AG09309 (cell line): Measurements from ENCODE around the gene SUSD3.

Source experiments
- DNase-seq: peaks from one replicate; pipeline ENCODE4 v3.0.0-alpha.2; 2010; ENCODE audit warnings: low read depth
- H3K4me3 ChIP-seq: 2 replicates; pipeline ENCODE4 v1.5.1; 2011; ENCODE audit warnings: mild to moderate bottlenecking, low read depth, low read length, moderate library complexity; ENCODE audit not compliant: control insufficient read depth
- TF ChIP-seq, protein P1 (sequence below): IDR thresholded peaks from 2 replicates; pipeline ENCODE4 v1.5.1; 2011; ENCODE audit warnings: mild to moderate bottlenecking, low read depth, low read length, inconsistent platforms; ENCODE audit not compliant: insufficient read depth, control insufficient read depth; ENCODE audit errors: missing control alignments

Gene SUSD3

DNA sequence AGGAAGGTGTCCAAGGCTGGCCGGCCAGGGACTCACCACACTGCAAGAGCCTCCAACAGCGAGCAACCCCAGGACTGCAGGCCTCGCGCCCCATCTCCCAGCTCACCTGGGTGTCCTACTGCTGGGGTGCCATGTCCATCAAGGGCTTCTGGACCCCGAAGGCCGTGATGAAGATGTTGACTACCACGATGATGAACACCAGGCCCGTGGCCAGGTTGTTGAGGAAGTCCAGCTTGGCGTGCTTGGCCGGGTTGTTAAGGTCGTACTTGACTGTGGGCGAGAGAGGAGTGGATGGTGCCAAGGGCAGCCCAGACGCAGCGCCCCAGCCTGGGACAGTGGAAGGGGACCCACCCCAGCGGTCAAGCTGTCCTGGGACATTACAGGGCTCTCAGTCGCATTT lies 66.3 kb downstream of the SUSD3 start:
- H3K4me3 ChIP-seq: no peak overlapping the region
- no peak for DNase-seq
- TF ChIP-seq, protein P1, sequence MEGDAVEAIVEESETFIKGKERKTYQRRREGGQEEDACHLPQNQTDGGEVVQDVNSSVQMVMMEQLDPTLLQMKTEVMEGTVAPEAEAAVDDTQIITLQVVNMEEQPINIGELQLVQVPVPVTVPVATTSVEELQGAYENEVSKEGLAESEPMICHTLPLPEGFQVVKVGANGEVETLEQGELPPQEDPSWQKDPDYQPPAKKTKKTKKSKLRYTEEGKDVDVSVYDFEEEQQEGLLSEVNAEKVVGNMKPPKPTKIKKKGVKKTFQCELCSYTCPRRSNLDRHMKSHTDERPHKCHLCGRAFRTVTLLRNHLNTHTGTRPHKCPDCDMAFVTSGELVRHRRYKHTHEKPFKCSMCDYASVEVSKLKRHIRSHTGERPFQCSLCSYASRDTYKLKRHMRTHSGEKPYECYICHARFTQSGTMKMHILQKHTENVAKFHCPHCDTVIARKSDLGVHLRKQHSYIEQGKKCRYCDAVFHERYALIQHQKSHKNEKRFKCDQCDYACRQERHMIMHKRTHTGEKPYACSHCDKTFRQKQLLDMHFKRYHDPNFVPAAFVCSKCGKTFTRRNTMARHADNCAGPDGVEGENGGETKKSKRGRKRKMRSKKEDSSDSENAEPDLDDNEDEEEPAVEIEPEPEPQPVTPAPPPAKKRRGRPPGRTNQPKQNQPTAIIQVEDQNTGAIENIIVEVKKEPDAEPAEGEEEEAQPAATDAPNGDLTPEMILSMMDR: no peak

GRCh38 chr9:93125331-93125894 lies 66.9 kb downstream of the SUSD3 start:
- no peak for DNase-seq

DNA sequence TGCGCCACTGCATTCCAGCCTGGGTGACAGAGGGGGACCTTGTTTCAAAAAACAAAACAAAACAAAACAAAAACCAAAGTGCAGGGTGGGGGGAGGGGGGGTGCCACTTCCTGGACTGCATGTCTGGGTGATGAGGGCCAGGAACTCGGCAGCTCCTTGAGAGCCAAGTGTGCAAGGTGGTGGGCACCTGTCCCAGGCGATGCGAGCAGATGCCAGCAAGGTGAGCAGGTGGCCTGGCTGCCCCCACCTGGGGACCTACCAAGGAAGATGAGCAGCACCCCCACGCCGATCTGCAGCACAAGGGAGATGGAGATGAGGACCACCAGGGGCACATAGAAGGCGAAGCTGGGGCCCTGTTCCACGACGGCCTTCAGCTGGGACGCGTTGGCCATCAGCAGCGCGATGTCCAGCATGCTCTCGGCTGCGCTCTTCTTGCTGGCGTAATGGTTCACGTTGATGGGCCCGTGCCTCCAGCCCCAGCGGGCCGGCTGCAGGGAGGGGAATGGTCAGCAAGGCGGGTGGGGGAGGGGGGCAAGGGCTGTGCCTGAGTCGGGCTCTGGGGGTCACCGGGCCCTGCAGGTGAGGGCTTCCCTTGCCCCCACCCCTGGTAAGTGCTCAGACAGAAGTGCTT lies 67.8 kb downstream of the SUSD3 start:
- no peak for DNase-seq
- TF ChIP-seq, protein P1: no peak
- no peak overlapping the region for H3K4me3 ChIP-seq

More at GRCh38 chr9:93125331-93125894, 66.9 kb downstream of the SUSD3 start:
- TF ChIP-seq, protein P1: no peak
- H3K4me3 ChIP-seq: no peak overlapping the region

DNA sequence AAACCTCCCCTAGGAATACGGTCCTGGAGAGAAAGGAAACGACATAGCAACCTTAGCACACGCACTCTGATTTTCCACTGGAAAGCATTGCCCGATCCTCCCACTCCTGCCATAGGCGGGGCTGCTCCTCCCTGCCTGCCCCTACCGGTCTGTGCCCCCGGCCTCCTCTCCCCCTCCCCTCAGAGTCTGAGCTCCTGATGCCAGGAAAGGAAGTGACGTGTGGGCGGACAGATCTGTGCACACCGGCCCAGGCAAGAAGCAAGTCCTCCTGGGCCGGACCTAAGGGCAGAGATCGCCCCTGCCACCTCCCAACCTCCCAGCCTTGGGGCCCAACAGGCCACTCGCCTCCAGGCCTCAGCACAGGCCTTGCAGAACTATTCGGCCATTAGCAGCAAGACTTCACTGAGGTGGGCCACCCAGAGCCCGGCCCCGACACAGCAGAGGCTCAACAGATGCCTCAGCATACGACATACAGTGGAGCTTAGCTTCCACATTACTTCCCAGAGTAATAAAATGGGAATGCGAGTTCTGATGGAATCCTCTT lies 68.4 kb downstream of the SUSD3 start:
- DNase-seq: no peak
- no peak overlapping the region for H3K4me3 ChIP-seq
- TF ChIP-seq, protein P1: no peak

- TF ChIP-seq, protein P1: no peak
- DNase-seq: no peak
- no peak overlapping the region for H3K4me3 ChIP-seq
Observed at GRCh38 chr9:93127395-93127911, 69.0 kb downstream of the SUSD3 start.

DNA sequence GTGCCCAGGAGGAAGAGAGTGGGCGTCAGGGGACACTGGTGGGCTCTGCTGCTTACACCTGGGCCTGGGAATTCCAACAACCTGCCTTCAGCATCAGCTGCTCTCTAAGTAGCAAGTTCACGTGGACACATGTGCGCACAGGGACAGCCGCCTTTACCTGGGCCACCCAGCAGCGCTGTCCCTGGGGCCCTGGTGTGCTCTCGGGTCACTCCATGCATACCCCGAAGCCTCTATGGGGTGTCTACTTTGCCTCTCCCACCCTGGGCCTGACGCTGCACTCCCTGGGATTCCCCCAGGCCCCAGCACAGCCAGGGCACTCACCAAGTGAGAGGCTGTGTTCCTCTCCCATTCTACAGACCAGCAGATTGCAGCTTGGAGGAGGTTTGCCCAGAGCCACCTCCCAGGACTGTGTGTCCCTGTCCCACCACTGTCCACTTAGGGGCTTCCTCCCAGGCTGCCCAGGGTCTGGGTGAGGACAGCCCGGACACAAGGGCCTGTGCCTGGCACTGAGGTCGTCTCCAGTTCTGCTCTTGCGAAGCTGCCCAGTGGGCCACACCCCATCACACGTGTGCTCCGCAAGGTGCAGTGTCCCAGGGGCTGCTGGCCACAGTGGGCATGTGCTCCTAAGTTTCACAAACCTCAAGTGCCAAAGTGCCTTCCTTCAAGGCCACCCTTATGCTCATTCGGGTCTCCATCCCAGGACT lies 69.7 kb downstream of the SUSD3 start:
- no peak overlapping the region for H3K4me3 ChIP-seq
- TF ChIP-seq, protein P1: no peak
- DNase-seq: no peak
